GM18498 (cell line): Measurements from ENCODE around the gene SCYGR6.
"Not testable (repeated sequence)": the region's sequence is repeated elsewhere in the genome, so short reads cannot be mapped to it uniquely, and the experiment has no call there.

ENCODE experiments used
- ATAC-seq: cut with Tn5 transposase; IDR thresholded peaks from one replicate; pipeline ENCODE4 v1.9.1; 2021; ENCODE audit warnings: mild to moderate bottlenecking, moderate library complexity; ENCODE audit not compliant: unreplicated experiment

SCYGR6 gene, protein sequence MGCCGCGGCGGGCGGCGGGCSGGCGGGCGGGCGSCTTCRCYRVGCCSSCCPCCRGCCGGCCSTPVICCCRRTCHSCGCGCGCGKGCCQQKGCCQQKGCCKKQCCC

DNA sequence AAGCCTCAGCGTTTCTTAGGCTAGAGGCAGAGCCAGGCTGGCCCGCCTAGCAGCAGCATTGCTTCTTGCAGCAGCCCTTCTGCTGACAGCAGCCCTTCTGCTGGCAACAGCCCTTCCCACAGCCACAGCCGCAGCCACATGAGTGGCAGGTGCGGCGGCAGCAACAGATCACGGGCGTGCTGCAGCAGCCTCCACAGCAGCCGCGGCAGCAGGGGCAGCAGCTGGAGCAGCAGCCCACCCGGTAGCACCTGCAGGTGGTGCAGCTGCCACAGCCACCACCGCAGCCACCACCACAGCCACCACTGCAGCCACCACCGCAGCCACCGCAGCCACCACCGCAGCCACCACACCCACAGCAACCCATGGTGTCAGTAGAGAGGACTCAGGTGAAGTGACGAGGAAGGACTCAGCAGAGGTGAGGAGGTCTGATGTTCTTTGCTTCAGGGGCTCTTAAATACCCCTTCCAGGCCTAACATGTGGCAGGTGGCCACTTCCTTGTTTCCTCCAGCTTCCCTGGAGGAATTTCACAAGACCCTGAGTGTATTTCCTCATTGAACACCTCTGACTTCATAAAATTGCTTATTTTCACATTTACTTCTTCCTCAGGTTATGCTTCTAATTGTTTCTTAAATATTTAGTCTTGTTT, at the start of gene SCYGR6:
Gene SCYGR6, minus strand, starts transcription at position 364 of the 646 bp plus-strand sequence. Its CDS starts 0 bp downstream, at position 364.
- no peak for ATAC-seq

DNA sequence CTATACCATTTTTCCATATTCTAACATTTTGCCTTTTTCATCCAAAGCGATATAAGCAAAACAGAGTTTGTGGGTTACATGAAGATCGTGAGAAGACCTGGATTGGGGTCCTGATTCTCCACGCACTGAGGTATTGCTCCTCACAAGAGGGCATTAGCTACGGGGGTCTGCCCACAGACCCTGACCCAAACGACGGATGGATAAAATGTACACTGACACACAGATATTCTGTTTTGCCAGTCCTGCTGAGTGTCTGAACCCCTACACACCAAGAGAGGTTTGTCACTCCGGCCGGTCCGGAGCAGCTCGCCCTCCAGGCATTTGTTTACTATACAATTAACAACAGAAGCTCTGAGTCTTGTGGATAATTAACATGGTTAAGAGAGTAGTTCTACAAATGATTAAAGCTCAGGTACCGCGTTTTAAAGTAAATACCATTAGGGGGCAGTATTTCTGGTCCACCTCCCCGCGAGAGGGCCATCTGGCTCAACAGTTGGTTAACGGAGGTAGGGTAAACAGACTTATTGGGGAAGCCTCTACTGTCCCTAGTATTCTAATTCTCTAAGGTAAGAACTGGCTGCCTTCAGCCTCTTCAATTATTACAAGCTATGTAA, 49.6 kb upstream of the SCYGR6 start:
- peak; percentile 60 for ATAC-seq

DNA sequence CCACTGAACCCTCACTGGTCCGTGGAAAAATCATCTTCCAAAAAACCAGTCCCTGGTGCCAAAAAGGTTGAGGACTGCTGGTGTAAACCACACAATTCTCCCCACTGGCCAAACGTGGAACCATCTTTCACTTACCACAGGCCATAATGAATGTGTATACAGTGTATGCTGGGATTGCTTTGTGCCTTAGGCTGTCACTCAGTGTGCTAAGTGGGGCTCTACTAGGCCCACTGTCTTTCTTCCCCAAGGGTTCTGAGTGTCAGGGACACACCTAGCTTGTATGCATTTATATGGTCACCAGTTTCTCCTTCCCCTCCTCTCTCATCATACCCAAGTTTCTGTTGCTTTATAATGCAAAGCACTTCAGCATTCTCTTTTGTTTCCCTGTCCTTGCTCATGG, 48.4 kb upstream of the SCYGR6 start:
- ATAC-seq = no peak

DNA sequence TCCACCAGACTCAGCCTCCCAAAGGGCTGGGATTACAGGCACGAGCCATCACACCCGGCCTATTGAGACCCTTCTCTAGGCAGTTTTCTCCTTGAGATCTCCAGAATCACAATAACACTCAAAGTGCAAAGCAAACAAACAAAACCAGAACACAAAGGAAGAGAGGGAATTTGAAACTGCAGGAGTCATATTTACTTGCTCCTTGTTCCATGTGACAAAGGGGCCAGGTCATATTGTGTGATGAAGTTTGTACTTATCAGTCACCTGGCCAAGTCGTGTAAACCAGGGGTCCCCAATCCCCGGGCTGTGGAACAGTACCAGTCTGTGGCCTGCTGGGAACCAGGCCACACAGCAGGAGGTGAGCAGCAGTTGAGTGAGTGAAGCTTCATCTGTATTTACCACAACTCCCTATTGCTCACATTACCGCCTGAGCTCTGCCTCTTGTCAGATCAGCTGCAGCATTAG, 47.7 kb upstream of the SCYGR6 start:
- no peak for ATAC-seq

DNA sequence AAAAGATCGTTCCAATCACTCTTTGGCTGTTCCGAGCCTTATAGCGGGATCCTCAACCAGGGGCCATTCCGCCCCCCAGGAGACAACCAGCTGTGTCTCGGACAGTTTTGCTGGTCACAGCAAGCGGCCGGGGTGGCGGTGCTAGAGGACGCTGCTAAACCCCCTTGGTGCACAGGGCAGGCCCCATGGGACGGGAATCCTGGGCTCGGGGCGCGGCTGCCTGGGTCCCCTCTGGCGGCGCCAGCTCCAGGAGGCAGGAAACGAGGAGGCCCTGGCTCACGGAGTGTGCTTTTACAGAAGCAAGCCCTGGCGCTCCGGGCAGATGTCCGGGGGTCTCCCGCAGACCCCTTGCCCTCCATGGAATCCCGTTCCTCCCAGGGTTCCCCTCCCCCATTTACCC, 43.3 kb upstream of the SCYGR6 start:
- no peak for ATAC-seq

DNA sequence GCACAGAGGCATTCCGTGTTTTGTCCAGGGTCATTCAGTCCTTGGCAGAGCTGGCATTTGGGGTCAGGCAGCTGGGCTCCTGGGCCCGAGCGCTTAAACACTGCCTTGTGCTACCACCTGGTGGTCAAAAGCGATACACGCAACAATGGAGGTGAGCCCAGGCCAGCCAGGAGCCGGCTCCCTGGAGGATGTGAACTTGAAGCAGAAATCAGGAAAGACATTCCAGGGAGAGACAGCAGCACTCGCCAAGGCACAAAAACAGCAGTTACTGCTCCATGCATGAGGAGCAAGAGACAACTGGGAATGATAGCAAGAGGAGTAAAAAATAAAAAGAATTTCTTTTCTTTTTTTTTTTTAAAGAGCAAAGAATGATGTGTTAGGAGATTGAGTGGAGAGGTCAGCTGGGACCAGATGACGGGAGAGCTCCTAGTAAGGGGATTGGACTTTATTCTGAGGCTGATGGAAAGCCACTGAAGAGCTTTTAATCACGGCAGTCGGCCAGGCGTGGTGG, 41.9 kb upstream of the SCYGR6 start:
- peak; percentile 99 for ATAC-seq

DNA sequence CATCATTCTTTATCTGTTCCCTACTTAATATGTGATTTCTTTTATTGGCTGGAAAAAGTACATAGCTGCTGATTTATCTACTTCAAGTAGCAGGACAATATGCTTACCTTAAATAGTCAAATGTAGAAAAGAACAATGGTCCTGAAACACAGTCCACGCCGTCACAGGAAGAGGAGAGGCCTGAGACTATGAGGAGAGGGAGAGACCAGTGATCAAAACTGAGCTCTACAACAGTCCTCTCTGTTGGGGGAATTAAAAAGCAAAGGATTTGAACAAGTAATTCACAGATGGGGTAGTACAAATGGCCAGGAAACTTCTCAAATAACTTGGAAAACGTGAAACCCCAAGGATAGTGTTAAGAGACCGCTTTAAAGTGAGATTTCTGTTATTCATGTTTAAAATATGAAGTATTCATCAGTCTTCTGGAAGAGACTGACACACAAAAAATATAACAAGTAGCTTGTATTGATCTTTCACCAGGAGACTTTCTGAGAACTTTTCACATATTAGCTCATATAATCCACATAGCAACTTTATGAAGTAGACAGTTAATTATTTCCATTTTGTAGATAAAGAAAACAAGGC, 41.3 kb upstream of the SCYGR6 start:
- ATAC-seq = peak; percentile 18

DNA sequence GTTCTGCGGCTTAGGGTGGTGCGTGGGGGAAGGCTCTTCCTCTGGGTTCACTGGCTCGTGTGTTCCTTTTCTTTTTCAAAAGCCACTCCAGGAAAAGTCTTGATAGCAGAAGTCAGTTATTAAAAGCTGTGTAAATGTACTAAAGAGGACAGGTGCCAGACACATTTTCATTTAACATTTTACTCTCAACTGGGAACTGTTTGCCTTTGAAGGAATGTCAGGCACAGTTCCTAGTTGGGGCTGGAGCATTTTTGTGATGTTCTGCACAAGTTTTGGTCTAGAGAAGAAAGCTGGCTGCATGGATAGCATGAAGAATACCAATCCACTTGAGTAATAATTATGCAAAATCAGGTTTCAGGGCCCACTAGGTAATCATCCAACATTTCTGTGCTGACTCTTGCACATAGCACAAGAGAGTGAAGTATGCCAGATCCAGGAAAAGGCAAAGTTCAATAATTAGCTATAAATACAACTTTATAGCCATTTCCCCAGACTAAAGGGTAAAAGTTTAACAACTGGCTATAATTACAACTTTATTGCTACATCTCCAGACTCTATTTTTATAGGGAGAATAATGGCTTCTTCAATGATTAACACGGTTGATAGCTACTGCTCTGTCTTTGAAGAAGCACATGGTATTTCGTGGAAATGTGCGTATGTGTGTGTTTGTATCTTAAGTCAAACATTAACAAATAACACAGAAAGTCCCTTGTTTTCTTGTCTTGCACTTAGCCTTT, 37.4 kb upstream of the SCYGR6 start:
- no peak for ATAC-seq

DNA sequence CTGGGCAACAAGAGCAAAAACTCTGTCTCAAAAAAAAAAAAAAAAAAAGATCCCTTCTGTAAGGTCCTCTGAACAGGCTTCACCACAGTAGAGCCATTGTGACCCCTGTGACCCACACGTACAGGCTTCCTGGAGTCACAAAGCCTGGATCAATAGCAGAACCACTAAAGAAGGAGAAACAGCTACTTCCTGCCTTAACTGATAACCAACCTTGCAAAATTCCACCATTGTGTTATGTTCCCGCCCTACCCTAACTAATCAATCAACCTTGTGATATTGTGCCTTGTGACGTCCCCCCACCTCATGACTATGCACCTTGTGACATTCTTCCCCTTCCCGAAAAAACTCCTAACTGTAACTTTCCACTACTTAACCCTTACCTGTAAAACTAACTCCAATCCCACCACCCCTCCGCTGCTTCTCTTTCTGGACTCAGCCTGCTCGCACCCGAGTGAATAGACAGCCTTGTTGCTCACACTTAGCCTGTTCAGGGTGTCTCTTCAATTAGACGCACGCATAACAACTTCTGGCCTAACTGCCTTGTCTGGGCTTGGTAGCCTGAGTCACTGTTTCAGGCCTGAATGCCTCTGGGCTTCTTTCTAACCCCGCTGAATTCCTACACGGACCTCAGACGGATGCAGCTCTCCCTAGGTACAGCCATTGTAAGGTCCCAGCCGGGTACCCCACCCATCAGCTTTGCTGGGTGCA, 35.0 kb upstream of the SCYGR6 start:
- ATAC-seq = no peak

DNA sequence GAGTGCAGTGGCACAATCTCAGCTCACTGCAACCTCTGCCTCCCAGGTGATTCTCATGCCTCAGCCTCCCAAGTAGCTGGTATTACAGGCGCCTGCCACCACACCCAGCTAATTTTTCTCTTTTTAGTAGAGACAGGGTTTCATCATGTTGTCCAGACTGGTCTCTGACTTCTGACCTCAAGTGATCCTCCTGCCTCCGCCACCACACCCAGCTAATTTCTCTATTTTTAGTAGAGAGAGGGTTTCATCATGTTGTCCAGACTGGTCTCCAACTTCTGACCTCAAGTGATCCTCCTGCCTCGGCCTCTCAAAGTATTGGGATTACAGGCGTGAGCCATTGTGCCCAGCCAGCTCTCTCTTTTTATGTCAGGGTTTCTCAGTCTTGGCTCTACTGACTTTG, 31.7 kb upstream of the SCYGR6 start:
- ATAC-seq = not testable (repeated sequence)

DNA sequence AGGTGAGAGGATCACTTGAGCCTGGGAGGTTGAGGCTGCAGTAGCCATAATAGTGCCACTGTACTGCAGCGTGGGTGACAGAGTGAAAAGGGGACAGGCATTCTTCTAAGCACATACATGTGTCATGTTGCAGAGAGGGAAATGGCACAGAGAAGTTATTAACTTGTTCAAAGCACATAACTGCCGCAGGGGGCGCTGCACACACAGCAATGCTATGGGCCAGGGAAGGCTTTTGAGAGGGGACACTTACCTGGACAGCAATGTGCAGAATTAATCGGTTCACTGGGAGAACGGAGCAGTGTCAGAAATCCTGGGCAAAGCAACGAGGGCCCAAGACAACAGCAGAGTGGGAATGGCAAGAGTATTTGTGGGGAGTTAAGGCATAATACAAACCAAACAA, 23.5 kb upstream of the SCYGR6 start:
- ATAC-seq = no peak

DNA sequence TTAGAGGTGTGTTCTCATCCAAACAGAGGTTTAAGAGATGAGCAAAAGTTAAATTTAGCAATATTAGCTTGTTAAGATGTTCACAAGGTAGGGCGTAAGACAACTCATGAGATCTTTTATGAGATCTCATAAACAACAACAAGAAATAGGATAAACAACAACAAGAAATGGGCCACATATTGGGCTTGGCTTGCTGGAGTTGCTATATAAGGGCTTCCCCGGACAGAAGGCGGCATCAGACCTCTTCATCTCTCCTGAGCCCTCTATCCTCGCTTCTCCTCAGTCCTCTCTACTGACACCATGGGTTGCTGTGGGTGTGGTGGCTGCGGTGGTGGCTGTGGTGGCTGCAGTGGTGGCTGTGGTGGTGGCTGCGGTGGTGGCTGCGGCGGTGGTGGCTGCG, 21.0 kb upstream of the SCYGR6 start, which contains the start of gene SCYGR8:
Gene SCYGR8, plus strand, starts transcription at position 301 of the 400 bp plus-strand sequence. Its CDS starts 0 bp downstream, at position 301.
- ATAC-seq = no peak

DNA sequence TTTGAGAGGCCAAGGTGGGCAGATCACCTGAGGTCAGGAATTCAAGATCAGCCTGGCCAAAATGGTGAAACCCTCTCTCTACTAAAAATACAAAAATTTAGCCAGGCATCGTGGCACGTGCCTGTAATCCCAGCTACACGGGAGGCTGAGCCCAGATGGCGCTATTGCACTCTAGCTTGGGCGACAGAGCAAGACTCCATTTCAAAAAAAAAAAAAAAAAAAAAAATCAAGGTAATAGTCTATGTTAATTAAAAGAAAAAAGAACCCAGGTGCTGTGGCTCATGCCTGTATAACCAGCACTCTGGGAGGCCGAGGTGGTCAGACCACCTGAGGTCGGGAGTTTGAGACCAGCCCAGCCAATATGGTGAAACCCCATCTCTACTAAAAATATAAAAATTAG, 16.1 kb upstream of the SCYGR6 start:
- ATAC-seq = not testable (repeated sequence)

DNA sequence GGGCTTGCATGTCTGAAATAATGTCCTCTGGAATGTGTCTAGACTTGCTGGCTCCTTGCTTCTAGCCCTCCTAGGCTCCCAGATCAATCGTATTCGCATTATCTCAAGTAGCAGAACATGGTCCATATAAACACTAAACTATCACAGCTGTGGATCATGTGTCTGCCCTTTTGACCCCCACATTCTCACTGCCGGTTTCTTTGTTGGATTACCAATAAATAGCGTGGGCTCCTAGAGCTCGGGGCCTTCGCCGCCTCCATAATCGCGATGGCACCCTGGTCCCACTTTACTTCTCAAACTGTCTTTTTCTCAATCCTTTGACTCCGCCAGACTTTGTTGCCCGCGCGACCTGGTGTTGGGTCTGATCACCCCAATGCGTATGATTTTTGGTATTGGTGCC, 14.8 kb upstream of the SCYGR6 start:
- no peak for ATAC-seq

DNA sequence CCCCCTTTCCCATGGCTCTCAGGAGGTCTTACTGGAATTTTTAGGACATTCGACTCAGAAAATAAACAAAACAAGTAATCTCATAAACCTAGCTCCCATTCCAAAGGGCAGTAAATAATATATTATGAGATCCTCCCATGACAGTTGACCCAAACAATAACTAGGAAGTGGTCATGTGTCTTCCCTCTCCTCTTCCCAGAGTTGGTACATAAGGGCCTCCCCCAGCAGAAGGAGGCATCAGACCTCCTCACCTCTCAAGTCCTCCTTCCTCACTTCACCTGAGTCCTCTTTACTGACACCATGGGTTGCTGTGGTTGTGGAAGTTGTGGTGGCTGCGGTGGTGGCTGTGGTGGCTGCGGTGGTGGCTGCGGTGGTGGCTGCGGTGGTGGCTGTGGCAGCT, 3.5 kb upstream of the SCYGR6 start, which contains the start of gene SCYGR7:
Gene SCYGR7, plus strand, starts transcription at position 301 of the 400 bp plus-strand sequence. Its CDS starts 0 bp downstream, at position 301.
- no peak for ATAC-seq

DNA sequence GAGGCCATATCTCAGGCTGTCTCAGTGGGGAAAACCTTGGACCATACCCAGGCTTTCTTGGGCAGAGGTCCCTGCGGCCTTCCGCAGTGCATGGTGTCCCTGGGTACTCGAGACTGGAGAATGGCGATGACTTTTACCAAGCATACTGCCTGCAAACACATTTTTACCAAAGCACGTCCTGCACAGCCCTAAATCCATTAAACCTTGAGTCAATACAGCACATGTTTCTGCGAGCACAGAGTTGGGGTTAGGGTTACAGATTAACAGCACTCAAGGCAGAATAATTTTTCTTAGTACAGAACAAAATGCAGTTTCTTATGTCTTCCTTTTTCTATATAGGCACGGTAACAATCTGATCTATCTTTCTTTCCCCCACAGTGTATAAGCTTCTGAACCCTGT, 1.7 kb downstream of the SCYGR6 start:
- not testable (repeated sequence) for ATAC-seq

DNA sequence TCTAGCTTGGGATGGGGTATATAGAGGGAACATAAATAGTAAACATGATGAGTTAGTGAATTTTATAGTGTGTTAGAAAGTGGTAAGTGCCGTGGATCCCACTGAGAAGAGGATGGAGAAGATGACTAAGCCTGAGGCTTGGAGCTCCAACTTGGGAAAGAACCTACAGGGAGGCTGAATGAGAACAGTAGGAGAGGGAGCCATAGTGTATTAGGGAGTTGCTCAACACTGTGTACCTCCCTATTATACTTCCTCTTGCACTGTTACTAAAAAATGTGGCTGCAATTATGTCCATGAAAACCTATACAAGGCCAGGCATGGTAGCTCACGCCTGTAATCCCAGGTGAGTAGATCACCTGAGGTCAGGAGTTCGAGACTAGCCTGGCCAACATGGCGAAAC, 3.9 kb downstream of the SCYGR6 start:
- no peak for ATAC-seq

DNA sequence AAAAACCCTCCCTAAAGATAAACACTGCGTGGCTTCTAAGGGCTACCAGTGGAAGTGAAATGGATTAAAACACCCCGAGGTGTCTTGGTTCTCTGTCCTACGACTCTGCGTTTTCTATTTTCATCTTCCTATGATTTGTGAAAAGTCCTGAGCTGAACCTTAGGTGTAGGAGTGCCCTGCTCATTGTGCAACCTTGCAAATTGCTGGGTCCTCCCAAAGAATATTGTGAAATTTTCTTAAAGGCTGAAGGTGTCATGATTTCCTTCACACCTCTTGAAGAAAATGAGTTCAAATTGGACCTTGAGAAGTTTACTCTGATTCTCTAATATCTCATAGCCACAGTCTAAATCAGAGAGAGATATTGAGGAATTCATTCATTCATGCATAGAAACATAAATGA, 4.9 kb downstream of the SCYGR6 start:
- ATAC-seq = no peak

DNA sequence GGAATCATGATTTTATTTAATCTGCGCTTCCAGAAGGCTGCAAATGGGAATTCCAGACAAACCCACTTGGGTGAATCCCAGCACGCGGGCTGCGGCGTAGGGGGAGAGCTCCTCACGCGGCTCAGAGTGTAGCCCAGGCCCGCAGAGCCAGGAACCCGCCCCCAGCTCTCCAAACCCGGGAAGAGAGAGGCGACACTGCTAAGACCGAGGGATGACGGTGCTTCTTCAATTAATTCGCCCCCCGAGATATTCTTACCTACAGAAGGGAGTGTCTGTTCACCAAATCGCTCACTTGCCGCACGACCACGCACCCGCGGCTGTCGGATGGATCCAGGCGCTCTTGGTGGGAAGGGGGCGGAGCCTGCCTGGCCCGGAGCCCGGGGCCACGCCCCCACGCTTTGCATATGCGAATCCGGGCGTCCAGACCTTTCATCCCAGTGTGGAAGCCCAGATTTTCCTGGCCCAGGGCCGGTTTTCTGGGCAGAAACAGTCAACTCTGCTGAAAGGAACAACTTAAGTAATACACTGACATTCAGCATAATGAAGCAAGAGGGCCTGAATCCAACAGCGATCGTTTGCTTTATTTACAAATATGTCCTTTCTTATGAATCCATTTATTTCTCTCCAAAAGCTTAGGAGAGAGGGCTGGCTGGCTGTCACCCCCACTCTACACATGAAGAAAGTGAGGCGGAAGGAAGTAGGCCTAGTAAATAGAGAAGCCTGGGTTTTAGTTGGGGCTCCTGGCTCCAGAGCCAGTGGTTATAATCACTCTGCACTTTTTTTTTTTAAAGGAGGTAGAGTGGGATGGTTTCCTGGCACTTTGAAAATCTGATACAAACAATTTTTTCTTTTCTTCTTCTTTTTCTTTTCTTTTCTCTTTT, 6.6 kb downstream of the SCYGR6 start, which contains the start of gene SLC19A3:
Gene SLC19A3, minus strand, starts transcription at position 342 of the 881 bp plus-strand sequence. CDS start 15,710 bp downstream, outside the sequence.
- no peak for ATAC-seq
